ENCODE data around the gene DDT. TPM values are rescaled to one million over a fixed set of nuclear protein-coding genes. Genes with fewer than 3 reads are reported as not detected.
"Not testable (repeated sequence)": the region's sequence is repeated elsewhere in the genome, so short reads cannot be mapped to it uniquely, and the experiment has no call there.

The DDT gene
- total RNA-seq, 1 donor from 2014 or later = 73.5 TPM

DNA sequence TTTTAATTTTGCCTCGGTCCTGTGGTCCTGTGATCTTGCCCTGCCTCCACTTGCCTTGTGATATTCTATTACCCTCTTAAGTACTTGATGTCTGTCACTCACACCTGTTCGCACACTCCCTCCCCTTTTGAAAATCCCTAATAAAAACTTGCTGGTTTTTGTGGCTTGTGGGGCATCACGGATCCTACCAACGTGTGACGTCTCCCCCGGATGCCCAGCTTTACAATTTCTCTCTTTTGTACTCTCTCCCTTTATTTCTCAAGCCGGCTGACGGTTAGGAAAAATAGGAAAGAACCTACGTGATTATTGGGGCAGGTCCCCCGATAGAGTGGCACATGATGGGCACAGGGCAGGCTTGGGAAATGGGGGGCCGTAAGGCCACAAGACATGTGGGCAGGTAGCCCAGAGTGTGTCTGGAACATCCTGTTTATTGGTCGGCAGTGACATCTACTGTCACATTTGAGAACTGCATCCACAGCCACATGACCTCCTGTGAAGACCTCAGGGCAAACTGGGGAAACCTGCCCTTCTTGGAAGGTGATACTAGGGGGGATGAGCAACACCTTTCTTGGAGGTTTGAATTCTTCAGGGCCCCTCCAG is 17.8 kb downstream of the DDT start:
- H3K36me3 Mint-ChIP-seq (ENCODE audit: low read depth, unreplicated experiment); H3K27ac Mint-ChIP-seq (ENCODE audit: unreplicated experiment); H3K4me1 Mint-ChIP-seq (ENCODE audit: unreplicated experiment); H3K9me3 Mint-ChIP-seq (ENCODE audit: unreplicated experiment); H3K27me3 Mint-ChIP-seq (ENCODE audit: unreplicated experiment): not testable (repeated sequence)
- TF ChIP-seq, protein P1, sequence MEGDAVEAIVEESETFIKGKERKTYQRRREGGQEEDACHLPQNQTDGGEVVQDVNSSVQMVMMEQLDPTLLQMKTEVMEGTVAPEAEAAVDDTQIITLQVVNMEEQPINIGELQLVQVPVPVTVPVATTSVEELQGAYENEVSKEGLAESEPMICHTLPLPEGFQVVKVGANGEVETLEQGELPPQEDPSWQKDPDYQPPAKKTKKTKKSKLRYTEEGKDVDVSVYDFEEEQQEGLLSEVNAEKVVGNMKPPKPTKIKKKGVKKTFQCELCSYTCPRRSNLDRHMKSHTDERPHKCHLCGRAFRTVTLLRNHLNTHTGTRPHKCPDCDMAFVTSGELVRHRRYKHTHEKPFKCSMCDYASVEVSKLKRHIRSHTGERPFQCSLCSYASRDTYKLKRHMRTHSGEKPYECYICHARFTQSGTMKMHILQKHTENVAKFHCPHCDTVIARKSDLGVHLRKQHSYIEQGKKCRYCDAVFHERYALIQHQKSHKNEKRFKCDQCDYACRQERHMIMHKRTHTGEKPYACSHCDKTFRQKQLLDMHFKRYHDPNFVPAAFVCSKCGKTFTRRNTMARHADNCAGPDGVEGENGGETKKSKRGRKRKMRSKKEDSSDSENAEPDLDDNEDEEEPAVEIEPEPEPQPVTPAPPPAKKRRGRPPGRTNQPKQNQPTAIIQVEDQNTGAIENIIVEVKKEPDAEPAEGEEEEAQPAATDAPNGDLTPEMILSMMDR (IDR thresholded peaks at IDR 0.05; ENCODE audit: unreplicated experiment) = peak; percentile 74
- H3K4me3 Mint-ChIP-seq (ENCODE audit: unreplicated experiment) = peak overlapping the region; percentile 34
- DNase-seq (ENCODE audit: low spot score) = peak; percentile 89

DNA sequence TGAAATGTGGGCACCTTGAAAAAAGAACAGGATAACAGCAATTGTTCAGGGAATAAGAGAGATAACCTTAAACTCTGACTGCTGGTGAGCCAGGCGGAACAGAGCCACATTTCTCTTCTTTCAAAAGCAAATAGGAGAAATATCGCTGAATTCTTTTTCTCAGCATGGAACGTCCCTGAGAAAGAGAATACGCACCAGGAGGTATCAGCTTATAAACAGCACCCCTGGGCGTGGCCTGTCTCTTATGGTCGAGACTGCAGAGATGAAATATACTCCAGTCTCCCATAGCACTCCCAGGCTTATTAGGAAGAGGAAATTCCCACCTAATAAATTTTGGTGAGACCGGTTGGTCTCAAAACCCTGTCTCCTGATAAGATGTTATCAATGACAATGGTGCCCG is 18.4 kb downstream of the DDT start:
- H3K4me3 Mint-ChIP-seq (ENCODE audit: unreplicated experiment); H3K27me3 Mint-ChIP-seq (ENCODE audit: unreplicated experiment); H3K9me3 Mint-ChIP-seq (ENCODE audit: unreplicated experiment); DNase-seq (ENCODE audit: low spot score); H3K4me1 Mint-ChIP-seq (ENCODE audit: unreplicated experiment); H3K36me3 Mint-ChIP-seq (ENCODE audit: low read depth, unreplicated experiment); H3K27ac Mint-ChIP-seq (ENCODE audit: unreplicated experiment): not testable (repeated sequence)

- not testable (repeated sequence) for H3K9me3 Mint-ChIP-seq (ENCODE audit: unreplicated experiment); H3K36me3 Mint-ChIP-seq (ENCODE audit: low read depth, unreplicated experiment); H3K27ac Mint-ChIP-seq (ENCODE audit: unreplicated experiment); H3K27me3 Mint-ChIP-seq (ENCODE audit: unreplicated experiment); H3K4me1 Mint-ChIP-seq (ENCODE audit: unreplicated experiment); H3K4me3 Mint-ChIP-seq (ENCODE audit: unreplicated experiment); DNase-seq (ENCODE audit: low spot score)
Observed at GRCh38 chr22:23954991-23955305, 19.3 kb downstream of the DDT start.

DNA sequence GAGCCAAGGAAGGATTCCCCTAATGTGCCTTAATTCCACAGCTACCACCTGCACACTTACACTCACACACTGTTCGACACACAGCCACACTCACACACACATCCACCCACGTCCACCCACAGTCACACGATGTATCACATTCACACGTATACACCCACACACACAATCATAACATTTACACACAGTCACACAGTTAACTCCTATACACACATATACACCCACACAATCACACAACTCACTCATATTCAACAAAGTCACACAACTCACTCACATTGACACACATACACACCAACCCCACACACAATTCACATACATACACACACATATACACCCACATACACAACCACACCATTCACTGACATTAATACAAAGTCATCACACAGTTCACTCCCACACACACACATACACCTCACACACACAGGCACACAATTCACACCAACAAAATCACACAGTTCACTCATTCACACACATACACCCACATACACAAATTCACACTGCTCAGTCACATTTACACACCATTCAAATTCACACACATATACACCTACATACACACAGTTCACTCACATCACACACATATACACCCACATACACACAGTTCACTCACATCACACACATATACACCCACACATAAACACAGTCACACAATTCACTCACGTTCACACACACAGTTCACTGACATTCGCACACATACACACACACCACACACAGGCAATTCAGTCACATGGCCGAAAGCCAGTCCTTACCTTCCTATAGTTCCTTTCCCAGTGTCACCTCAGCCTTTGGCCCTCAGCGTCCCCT is 19.8 kb downstream of the DDT start:
- H3K27ac Mint-ChIP-seq (ENCODE audit: unreplicated experiment) = peak overlapping the region; percentile 1
- not testable (repeated sequence) for H3K4me3 Mint-ChIP-seq (ENCODE audit: unreplicated experiment); H3K36me3 Mint-ChIP-seq (ENCODE audit: low read depth, unreplicated experiment); H3K27me3 Mint-ChIP-seq (ENCODE audit: unreplicated experiment); H3K9me3 Mint-ChIP-seq (ENCODE audit: unreplicated experiment); H3K4me1 Mint-ChIP-seq (ENCODE audit: unreplicated experiment); DNase-seq (ENCODE audit: low spot score)

- not testable (repeated sequence) for H3K27me3 Mint-ChIP-seq (ENCODE audit: unreplicated experiment); H3K27ac Mint-ChIP-seq (ENCODE audit: unreplicated experiment); H3K9me3 Mint-ChIP-seq (ENCODE audit: unreplicated experiment); H3K4me1 Mint-ChIP-seq (ENCODE audit: unreplicated experiment); H3K4me3 Mint-ChIP-seq (ENCODE audit: unreplicated experiment); H3K36me3 Mint-ChIP-seq (ENCODE audit: low read depth, unreplicated experiment); DNase-seq (ENCODE audit: low spot score)
Observed at GRCh38 chr22:23953485-23953884, 20.8 kb downstream of the DDT start.

DNA sequence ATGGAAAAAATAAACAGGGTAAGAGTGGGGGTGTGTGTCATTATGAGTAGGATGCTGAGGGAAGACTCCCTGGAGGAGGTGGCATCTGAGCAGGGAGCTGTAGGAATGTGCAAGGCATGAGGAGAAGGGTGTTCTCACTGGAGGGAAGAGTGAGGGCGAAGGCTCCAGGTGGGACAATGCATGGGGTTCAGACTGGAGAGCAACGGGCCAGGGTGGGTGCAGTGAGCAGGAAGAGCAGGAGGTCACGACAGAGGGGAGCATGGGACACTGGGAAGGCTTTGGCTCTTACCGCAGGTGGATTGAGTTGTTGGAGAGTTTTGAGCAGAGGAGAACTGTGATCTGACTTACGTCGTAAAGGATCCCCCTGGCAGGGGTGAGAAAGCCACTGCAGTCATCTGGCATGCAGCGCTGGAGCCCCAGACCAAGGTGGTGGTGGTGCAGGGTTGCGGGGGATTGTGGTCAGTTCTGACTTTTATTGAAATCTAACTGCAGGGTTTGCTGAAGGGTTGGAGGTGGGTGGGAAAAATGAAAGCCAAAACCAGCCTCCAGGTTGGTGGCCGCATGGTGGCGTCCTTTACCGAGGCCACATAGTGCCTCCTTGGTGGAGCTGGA is 21.3 kb downstream of the DDT start:
- H3K4me1 Mint-ChIP-seq (ENCODE audit: unreplicated experiment); H3K4me3 Mint-ChIP-seq (ENCODE audit: unreplicated experiment); H3K9me3 Mint-ChIP-seq (ENCODE audit: unreplicated experiment); H3K27me3 Mint-ChIP-seq (ENCODE audit: unreplicated experiment); DNase-seq (ENCODE audit: low spot score); H3K36me3 Mint-ChIP-seq (ENCODE audit: low read depth, unreplicated experiment): not testable (repeated sequence)
- H3K27ac Mint-ChIP-seq (ENCODE audit: unreplicated experiment) = peak overlapping the region; percentile 64

DNA sequence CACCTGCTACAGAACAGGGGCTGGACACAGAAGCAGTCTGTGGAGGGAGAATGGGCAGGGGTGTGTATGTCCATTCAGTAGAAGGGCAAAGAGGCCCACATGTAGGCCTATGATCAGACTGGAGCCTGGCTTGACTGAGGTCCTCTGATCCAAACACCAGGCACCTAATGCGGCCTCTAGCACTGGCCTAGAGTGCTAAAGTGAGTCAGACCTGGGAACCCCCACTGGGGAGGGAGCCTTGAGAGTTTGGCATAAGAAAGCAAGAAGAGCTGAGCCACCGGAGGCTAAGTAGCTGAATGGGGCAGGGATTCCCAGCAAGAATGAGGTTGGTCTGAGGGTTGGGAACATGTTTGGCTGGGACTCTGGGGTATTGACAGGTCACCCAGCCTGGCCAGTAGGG is 22.9 kb downstream of the DDT start:
- not testable (repeated sequence) for H3K36me3 Mint-ChIP-seq (ENCODE audit: low read depth, unreplicated experiment); H3K4me1 Mint-ChIP-seq (ENCODE audit: unreplicated experiment); H3K9me3 Mint-ChIP-seq (ENCODE audit: unreplicated experiment); H3K4me3 Mint-ChIP-seq (ENCODE audit: unreplicated experiment); DNase-seq (ENCODE audit: low spot score); H3K27ac Mint-ChIP-seq (ENCODE audit: unreplicated experiment); H3K27me3 Mint-ChIP-seq (ENCODE audit: unreplicated experiment)

GRCh38 chr22:23949764-23950163 is 24.5 kb downstream of the DDT start:
- not testable (repeated sequence) for H3K27ac Mint-ChIP-seq (ENCODE audit: unreplicated experiment); H3K4me1 Mint-ChIP-seq (ENCODE audit: unreplicated experiment); H3K9me3 Mint-ChIP-seq (ENCODE audit: unreplicated experiment); DNase-seq (ENCODE audit: low spot score); H3K36me3 Mint-ChIP-seq (ENCODE audit: low read depth, unreplicated experiment); H3K4me3 Mint-ChIP-seq (ENCODE audit: unreplicated experiment); H3K27me3 Mint-ChIP-seq (ENCODE audit: unreplicated experiment)

DNA sequence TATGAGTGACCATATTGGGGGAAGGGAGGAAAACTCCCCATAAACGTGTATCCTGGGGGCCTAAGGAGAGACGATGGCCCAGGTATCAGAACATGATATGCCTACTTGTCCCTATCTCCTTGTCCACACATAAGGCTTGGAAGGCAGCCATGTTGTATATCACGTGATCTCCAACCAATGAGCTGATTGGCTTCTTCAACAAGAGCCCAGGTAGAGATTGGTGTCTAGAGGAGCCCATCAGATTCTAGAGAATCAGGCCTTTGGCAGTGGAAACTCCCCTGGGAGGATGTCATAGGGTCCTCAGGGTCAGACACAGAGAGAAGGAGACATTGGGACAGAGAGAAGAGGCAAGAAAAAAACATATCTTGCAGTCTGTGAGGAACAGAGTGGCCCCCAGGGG is 26.9 kb downstream of the DDT start:
- H3K4me1 Mint-ChIP-seq (ENCODE audit: unreplicated experiment); H3K27ac Mint-ChIP-seq (ENCODE audit: unreplicated experiment); H3K4me3 Mint-ChIP-seq (ENCODE audit: unreplicated experiment); DNase-seq (ENCODE audit: low spot score); H3K36me3 Mint-ChIP-seq (ENCODE audit: low read depth, unreplicated experiment); H3K9me3 Mint-ChIP-seq (ENCODE audit: unreplicated experiment); H3K27me3 Mint-ChIP-seq (ENCODE audit: unreplicated experiment): not testable (repeated sequence)

DNA sequence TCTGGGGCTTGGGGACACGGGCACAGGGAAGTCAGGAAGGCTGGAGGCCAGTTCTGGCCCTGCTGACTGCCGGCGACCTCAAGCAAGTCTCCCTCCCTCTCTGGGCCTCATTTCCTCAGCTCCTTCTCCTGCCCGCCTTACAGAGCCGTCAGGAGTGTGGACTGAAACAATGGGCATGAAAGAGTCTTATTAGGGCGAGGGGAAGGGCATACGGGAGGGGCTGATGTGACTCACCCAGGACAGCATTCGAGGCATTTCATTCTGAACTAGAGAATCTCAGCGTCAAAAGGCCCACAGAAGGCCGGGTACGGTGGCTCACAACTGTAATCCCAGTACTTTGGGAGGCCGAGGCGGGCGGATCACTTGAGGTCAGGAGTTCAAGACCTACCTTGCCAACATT is 34.1 kb downstream of the DDT start:
- H3K4me3 Mint-ChIP-seq (ENCODE audit: unreplicated experiment); H3K27ac Mint-ChIP-seq (ENCODE audit: unreplicated experiment); H3K4me1 Mint-ChIP-seq (ENCODE audit: unreplicated experiment); DNase-seq (ENCODE audit: low spot score); H3K27me3 Mint-ChIP-seq (ENCODE audit: unreplicated experiment); H3K9me3 Mint-ChIP-seq (ENCODE audit: unreplicated experiment); H3K36me3 Mint-ChIP-seq (ENCODE audit: low read depth, unreplicated experiment): not testable (repeated sequence)

All from endothelial cell (in vitro differentiated cells).